Measurements from ENCODE around the gene SUB1. TPM values are rescaled to one million over a fixed set of nuclear protein-coding genes. Genes with fewer than 3 reads are reported as not detected.
A peak's percentile ranks its signal among the peaks of the same experiment; 100 is the strongest.

The SUB1 gene
- total RNA-seq, 1 donor from 2014 or later = 383 TPM

DNA sequence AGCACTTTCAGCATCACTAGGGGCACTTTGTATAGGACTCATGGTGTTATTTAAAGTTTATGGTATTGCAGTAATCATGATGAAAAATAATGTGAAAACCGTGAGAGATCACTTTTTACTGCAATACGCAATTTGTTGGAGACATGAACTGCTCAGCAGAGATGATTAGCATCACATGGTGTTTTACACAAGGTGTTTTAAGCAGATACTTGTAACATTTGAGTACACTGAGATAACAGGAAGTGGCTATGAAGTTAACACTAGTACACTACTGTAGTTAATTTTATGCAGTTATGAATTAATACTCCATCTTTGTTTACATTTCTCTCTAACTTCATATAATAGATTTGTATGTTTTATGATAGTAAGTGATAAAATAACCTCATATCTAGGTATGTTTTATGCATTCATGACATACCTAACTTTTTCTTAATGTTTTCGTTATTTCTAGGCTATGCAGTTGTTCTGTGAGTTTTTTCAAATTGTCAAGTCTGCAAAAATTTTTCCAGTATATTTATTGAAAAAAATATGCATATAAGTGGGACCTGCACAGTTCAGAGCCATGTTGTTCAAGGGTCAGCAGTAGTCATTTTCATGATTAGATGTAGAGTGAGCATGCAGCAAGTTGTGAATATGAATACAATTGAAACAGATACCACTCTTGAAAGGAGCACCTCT lies 13.0 kb downstream of the SUB1 start:
- FAIRE-seq = no peak

DNA sequence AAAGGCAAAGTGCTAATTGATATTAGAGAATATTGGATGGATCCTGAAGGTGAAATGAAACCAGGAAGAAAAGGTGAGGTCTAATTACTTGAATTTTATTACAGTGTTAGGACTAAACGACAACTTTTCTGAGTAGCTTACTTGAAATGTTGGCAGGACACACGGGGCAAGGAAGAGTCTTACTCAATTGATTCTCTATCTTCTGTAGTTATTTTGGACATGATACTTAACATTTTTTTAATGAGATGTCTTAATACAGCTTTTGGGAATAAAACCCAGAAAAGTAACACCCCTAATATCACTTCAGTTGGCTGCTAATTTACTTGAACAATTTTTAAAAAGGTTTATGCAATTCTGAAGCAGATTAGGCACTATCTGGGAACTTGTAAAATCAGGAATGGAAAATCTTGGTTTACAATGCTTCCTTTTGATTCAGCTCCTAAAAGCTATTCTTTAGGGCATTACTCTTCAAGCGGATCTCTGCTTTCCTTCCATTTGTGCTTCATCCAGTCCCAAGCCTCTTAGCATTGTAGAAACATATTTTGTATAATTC lies 13.7 kb downstream of the SUB1 start:
- DNase-seq (ENCODE audit: low spot score in 2 of 2) (no peak), FAIRE-seq (no peak)

More for the DNA sequence above, 13.0 kb downstream of the SUB1 start:
- DNase-seq (ENCODE audit: low spot score in 2 of 2) = no peak

DNA sequence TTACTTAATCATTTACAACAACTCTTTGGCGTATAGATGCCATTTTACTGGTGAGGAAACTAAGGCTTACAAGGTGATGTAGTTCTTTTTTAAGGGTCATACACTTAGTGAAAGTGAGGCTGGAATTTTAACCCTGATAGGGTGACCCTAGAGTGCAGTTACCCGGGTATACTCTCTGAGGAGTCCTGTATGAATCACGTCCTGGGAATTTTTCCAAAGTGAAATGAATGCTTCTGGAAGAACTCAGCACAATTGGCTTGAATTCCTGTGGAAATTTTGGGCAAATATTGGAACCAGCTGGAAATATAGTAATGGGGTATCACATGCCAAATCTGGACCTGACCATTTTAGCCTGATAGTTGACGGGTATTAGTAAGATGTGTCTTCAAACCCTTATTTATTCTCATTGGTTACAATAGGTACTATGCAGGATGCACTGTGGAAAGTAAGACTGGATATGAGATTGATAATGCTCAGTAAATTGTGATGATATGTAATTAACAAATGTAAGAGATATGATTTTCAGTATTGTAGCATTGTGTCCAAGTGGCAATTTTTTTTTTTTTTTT lies 14.8 kb downstream of the SUB1 start:
- FAIRE-seq (no peak), DNase-seq (ENCODE audit: low spot score in 2 of 2) (no peak)

GRCh38 chr5:32601623-32602295 lies 16.4 kb downstream of the SUB1 start:
- no peak for DNase-seq (ENCODE audit: low spot score in 2 of 2)
- no peak for FAIRE-seq

- DNase-seq (ENCODE audit: low spot score in 2 of 2) = no peak
- FAIRE-seq = no peak
Observed at GRCh38 chr5:32602906-32603305, 17.5 kb downstream of the SUB1 start.

- FAIRE-seq = no peak
Observed at GRCh38 chr5:32604800-32605765, 19.7 kb downstream of the SUB1 start.

GRCh38 chr5:32605766-32606152 lies 20.4 kb downstream of the SUB1 start:
- FAIRE-seq (no peak), DNase-seq (ENCODE audit: low spot score in 2 of 2) (no peak)

More at GRCh38 chr5:32604800-32605765, 19.7 kb downstream of the SUB1 start:
- no peak for DNase-seq (ENCODE audit: low spot score in 2 of 2)

GRCh38 chr5:32612134-32612888 lies 27.0 kb downstream of the SUB1 start:
- DNase-seq (ENCODE audit: low spot score in 2 of 2) (no peak), FAIRE-seq (no peak)

DNA sequence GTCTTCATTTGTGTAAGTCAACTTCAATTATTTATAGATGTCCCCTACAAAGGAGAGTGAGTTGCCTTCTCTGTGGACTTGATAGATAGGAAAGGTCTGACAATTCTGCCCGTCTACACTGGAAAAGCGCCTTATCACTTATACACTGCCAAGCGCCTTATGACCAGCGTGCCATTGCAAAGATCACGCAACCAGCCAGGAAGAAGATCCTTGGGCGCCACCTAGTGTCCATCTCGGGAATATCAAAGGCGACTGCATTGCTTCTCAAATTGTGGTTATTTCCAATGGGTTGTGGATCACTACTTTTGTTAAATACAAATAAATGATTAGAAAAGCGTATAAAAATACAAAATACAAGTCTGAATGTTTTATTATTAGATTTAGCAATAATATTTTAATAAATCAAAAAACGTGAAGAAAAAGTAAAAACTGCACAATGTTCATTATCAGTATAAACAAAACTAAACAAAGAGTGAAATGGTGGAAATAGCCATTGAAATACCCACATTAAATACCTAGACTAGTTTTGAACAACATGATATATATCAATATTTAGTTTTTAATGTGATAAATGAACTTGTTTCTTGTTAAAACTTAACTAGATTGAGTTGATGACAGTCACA lies 27.8 kb downstream of the SUB1 start:
- FAIRE-seq = peak; percentile 91
- peak; percentile 36 to 75 for DNase-seq (ENCODE audit: low spot score in 2 of 2)

DNA sequence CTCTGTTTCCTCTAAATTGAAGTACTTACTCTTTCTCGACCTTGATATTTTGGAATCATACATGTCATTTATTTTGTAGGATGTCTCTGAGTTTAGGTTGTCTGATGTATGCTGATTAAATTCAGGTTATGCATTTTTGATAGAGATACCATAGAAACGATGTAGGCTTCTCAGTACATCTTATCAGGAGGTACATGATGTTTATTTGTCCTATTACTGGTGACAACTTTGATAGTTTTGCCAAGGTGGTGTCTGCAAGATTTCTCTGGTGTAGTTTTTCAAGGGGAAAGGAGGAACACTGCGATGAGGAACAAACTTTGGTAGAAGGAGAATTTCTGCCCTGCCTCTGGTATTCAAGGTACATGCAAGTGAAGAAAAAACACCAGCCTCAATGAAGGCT lies 29.9 kb downstream of the SUB1 start:
- DNase-seq (ENCODE audit: low spot score in 2 of 2) (no peak), FAIRE-seq (no peak)

DNA sequence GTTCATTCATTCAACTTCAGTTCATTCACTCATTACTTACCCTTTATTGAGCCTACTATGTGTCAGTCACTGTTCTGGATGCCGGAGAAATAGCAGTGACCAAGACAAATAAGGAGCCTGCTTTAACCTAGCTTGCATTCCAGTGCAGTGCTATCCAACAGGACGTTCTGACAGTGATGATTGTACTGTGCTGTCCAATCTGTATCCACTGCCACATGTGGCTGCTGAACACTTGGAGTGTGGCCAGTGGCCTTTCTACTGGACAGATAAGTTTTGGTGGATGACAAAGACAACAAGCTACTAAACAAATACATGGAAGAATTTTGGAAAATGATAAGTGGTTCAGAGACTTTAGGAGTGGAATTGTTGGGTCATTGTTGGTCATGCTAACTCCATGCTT lies 33.6 kb downstream of the SUB1 start:
- no peak for FAIRE-seq
- no peak for DNase-seq (ENCODE audit: low spot score in 2 of 2)

GRCh38 chr5:32621256-32621655 lies 35.9 kb downstream of the SUB1 start:
- no peak for DNase-seq (ENCODE audit: low spot score in 2 of 2)
- no peak for FAIRE-seq

DNA sequence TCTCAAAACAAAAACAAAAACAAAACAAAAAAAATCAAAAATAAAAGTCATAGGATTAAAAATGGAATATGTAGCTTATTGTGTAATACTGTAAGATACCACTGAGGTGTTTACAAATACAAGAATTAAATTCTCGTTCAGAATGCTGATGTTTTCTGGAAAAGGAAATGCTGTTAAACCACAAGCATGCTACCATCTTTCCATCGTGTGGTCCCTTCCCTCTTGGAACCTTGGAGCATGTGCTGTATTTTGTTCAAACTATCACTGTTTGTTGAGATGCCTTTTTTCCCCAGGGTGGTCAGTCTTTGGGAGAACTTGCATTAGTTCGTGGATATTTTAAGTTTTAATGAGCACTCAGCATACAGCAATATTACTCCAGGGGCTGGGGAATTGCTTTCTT lies 39.7 kb downstream of the SUB1 start:
- FAIRE-seq = no peak
- DNase-seq (ENCODE audit: low spot score in 2 of 2) = no peak

GRCh38 chr5:32625547-32625946 lies 40.2 kb downstream of the SUB1 start:
- DNase-seq (ENCODE audit: low spot score in 2 of 2) = no peak
- no peak for FAIRE-seq

GRCh38 chr5:32627219-32627870 lies 42.0 kb downstream of the SUB1 start:
- no peak for FAIRE-seq
- no peak for DNase-seq (ENCODE audit: low spot score in 2 of 2)

GRCh38 chr5:32628049-32628844 lies 42.9 kb downstream of the SUB1 start:
- DNase-seq (ENCODE audit: low spot score in 2 of 2) (no peak), FAIRE-seq (no peak)

DNA sequence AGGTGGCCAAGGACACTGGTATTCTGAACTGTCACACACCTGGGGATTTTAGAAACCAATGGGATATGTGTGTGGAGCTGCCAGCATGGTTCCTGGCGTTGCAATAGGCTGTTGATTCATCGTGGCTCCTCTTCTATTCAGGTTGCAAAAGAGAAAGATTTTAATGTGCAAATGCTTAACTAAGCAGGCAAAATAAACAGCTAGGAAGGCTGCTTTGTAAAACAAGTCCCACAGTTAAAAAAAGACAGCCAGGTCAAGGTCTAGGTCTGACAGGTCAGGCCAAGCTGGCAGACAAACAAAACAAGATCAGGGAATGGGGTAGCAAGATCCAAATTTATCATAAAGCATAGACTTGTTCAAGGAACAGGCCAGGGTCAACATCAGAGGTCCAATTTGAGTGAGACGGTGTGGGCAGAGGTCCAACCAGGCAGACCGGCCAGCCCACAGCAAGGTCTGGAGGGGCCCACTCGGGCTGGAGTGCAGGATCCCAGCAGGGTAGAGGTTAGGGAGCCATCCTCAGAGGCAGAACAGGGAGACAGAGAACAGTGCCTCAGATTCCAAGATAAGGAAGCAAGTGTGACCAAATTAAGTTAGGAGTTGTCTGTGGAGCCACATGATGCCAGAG lies 45.6 kb downstream of the SUB1 start:
- no peak for FAIRE-seq
- DNase-seq (ENCODE audit: low spot score in 2 of 2) = no peak

Measured in frontal cortex (tissue), 4 donors.